WTC11 (cell line): ENCODE data around the gene CNN2. TPM values are rescaled to one million over a fixed set of nuclear protein-coding genes. Genes with fewer than 3 reads are reported as not detected.

Experiments
- ATAC-seq: fragments of 200-7000 bp; cut with Tn5 transposase; 2 replicates; pipeline ENCODE4 v1.10.0; 2021; ENCODE audit warnings: mild to moderate bottlenecking, moderate library complexity
- CTCF ChIA-PET: fragments of 300-600 bp; sonication (Branson Sonifier 250); formaldehyde crosslinking; loops from one replicate; lab custom pipeline; 2021; ENCODE audit warnings: antibody characterized with exemption; lab: Charles Lee
- POLR2A ChIA-PET: fragments of 350-600 bp; sonication (Branson Sonifier 250); formaldehyde crosslinking; loops from one replicate; lab custom pipeline; 2021; ENCODE audit warnings: antibody characterized with exemption; lab: Charles Lee
- DNase-seq: peaks from one replicate; pipeline ENCODE4 v3.0.0; 2021; ENCODE audit warnings: low spot score
- H3K27ac Mint-ChIP-seq: 2 replicates; pipeline ENCODE4 v1.8.0; 2021; ENCODE audit warnings: mixed read lengths
- H3K27me3 Mint-ChIP-seq: 2 replicates; pipeline ENCODE4 v1.8.0; 2021; ENCODE audit warnings: low read depth, mild to moderate bottlenecking, moderate library complexity, mixed read lengths
- H3K36me3 Mint-ChIP-seq: 2 replicates; pipeline ENCODE4 v1.8.0; 2021; ENCODE audit warnings: mixed read lengths
- H3K4me1 Mint-ChIP-seq: 2 replicates; pipeline ENCODE4 v1.8.0; 2022; ENCODE audit warnings: mixed read lengths
- H3K4me3 Mint-ChIP-seq: 2 replicates; pipeline ENCODE4 v1.8.0; 2021; ENCODE audit warnings: mild to moderate bottlenecking, moderate library complexity, mixed read lengths
- H3K9me3 Mint-ChIP-seq: 2 replicates; pipeline ENCODE4 v1.8.0; 2021; ENCODE audit warnings: mixed read lengths
- AFF4 ChIP-seq: sonication (generic); formaldehyde crosslinking; IDR thresholded peaks from 2 replicates; pipeline ENCODE4 v1.8.1; 2023; ENCODE audit warnings: mild to moderate bottlenecking, missing genetic modification reagents, borderline replicate concordance
- ATF1 ChIP-seq: sonication (generic); formaldehyde crosslinking; IDR thresholded peaks from 2 replicates; pipeline ENCODE4 v1.8.1; 2023; ENCODE audit warnings: mild to moderate bottlenecking, moderate library complexity, missing genetic modification reagents
- ATF2 ChIP-seq: sonication (generic); formaldehyde crosslinking; IDR thresholded peaks from 2 replicates; pipeline ENCODE4 v1.8.1; 2022; ENCODE audit warnings: low read depth, missing genetic modification reagents, borderline replicate concordance
- CTCF ChIP-seq: fragments of 200-600 bp; IDR thresholded peaks from 2 replicates; pipeline ENCODE4 v1.8.0; 2022; ENCODE audit warnings: antibody characterized with exemption
- ELF4 ChIP-seq: sonication (generic); formaldehyde crosslinking; IDR thresholded peaks from 2 replicates; pipeline ENCODE4 v1.8.1; 2022; ENCODE audit warnings: low read depth, mild to moderate bottlenecking, moderate library complexity, missing genetic modification reagents
- ERG ChIP-seq: fragments of 250-450 bp; sonication (Bioruptor Pico); IDR thresholded peaks from 2 replicates; pipeline ENCODE4 v1.8.0; 2021; ENCODE audit warnings: mild to moderate bottlenecking
- FOXP1 ChIP-seq: sonication (generic); formaldehyde crosslinking; IDR thresholded peaks from 2 replicates; pipeline ENCODE4 v1.8.0; 2022; ENCODE audit warnings: missing genetic modification reagents, mild to moderate bottlenecking, moderate library complexity, borderline replicate concordance
- GRHL2 ChIP-seq: fragments of 250-450 bp; sonication (Bioruptor Pico); IDR thresholded peaks from 2 replicates; pipeline ENCODE4 v1.8.0; 2022; ENCODE audit warnings: mild to moderate bottlenecking, moderate library complexity; ENCODE audit not compliant: insufficient replicate concordance, severe bottlenecking
- IRF2 ChIP-seq: sonication (generic); formaldehyde crosslinking; IDR thresholded peaks from 2 replicates; pipeline ENCODE4 v1.8.0; 2022; ENCODE audit warnings: low read depth, missing genetic modification reagents, borderline replicate concordance
- JAZF1 ChIP-seq: fragments of 250-450 bp; sonication (Bioruptor Pico); IDR thresholded peaks from 2 replicates; pipeline ENCODE4 v1.9.0; 2021; ENCODE audit warnings: moderate library complexity, mild to moderate bottlenecking, inconsistent platforms
- NFYB ChIP-seq: sonication (generic); formaldehyde crosslinking; conservative IDR thresholded peaks from 2 replicates; pipeline ENCODE4 v1.8.0; 2022; ENCODE audit warnings: low read depth, missing genetic modification reagents
- PRDM15 ChIP-seq: sonication (generic); formaldehyde crosslinking; IDR thresholded peaks from 2 replicates; pipeline ENCODE4 v1.8.0; 2022; ENCODE audit warnings: missing genetic modification reagents
- SOX15 ChIP-seq: fragments of 250-450 bp; sonication (Bioruptor Pico); IDR thresholded peaks from 2 replicates; pipeline ENCODE4 v1.9.0; 2021; ENCODE audit warnings: mild to moderate bottlenecking
- TCF7 ChIP-seq: sonication (generic); formaldehyde crosslinking; IDR thresholded peaks from 2 replicates; pipeline ENCODE4 v1.8.0; 2022; ENCODE audit warnings: mild to moderate bottlenecking, low read depth, missing genetic modification reagents, moderate library complexity
- TEAD1 ChIP-seq: sonication (generic); formaldehyde crosslinking; IDR thresholded peaks from 2 replicates; pipeline ENCODE4 v1.8.0; 2022; ENCODE audit warnings: mild to moderate bottlenecking, missing genetic modification reagents
- TP53 ChIP-seq: sonication (generic); formaldehyde crosslinking; IDR thresholded peaks from 2 replicates; pipeline ENCODE4 v1.8.1; 2023; ENCODE audit warnings: mild to moderate bottlenecking, missing genetic modification reagents
- USF2 ChIP-seq: sonication (generic); formaldehyde crosslinking; IDR thresholded peaks from 2 replicates; pipeline ENCODE4 v1.8.1; 2023; ENCODE audit warnings: mild to moderate bottlenecking, missing genetic modification reagents, moderate library complexity
- ZBTB21 ChIP-seq: sonication (generic); formaldehyde crosslinking; IDR thresholded peaks from 2 replicates; pipeline ENCODE4 v1.8.1; 2023; ENCODE audit warnings: mild to moderate bottlenecking, missing genetic modification reagents, borderline replicate concordance
- ZBTB43 ChIP-seq: sonication (generic); formaldehyde crosslinking; IDR thresholded peaks from 2 replicates; pipeline ENCODE4 v1.8.1; 2023; ENCODE audit warnings: mild to moderate bottlenecking, missing genetic modification reagents
- ZMAT4 ChIP-seq: fragments of 250-450 bp; sonication (Bioruptor Pico); IDR thresholded peaks from 2 replicates; pipeline ENCODE4 v1.9.0; 2021; ENCODE audit warnings: mild to moderate bottlenecking
- ZNF138 ChIP-seq: sonication (generic); formaldehyde crosslinking; conservative IDR thresholded peaks from 2 replicates; pipeline ENCODE4 v1.8.1; 2022; ENCODE audit warnings: mild to moderate bottlenecking, moderate library complexity, missing genetic modification reagents
- total RNA-seq: library from RNA; stranded (reverse); gene quantifications from 3 replicates; pipeline ENCODE4 v1.2.3, GENCODE V29; 2021

CNN2 gene
- total RNA-seq, 1 experiment from 2014 or later: 390 TPM

GRCh38 chr19:984165-984967 is 42.0 kb upstream of the CNN2 start, which contains the start of gene WDR18:
Gene WDR18 (plus strand): TSS chr19:984345. CDS start chr19:984354, 9 bp downstream.
- no peaks in the 10 kb centered on the region for H3K9me3 Mint-ChIP-seq
- POLR2A ChIA-PET: interaction anchor here (0.8 to 1.3 kb wide), 3 partner anchors 44 to 60 kb away, joined by 4 to 5 read pairs (median 4); no protein-coding TSS in a partner anchor
- ATAC-seq (peak; percentile 54), DNase-seq (peak; percentile 91)
- peaks cover 16% of the 10 kb centered on the region for H3K4me1 Mint-ChIP-seq
- peak within 1 kb of the TSS; percentile 92 for H3K4me3 Mint-ChIP-seq
- H3K27ac Mint-ChIP-seq: peak within 1 kb of the TSS; percentile 96
- H3K27me3 Mint-ChIP-seq: no peaks in the 10 kb centered on the region
- CTCF ChIA-PET: interaction anchor here (0.6 to 2.6 kb wide), 17 partner anchors 11 to 303 kb away, joined by 3 to 20 read pairs (median 5); no protein-coding TSS in a partner anchor
- peaks cover 10% of the 10 kb centered on the region for H3K36me3 Mint-ChIP-seq
- TF ChIP-seq ERG (CRISPR knock-in tag) (no peak), ZMAT4 (CRISPR knock-in tag) (no peak), IRF2 (CRISPR knock-in tag) (no peak), ATF2 (CRISPR knock-in tag) (no peak), PRDM15 (no peak), JAZF1 (CRISPR knock-in tag) (no peak), ATF1 (CRISPR knock-in tag) (no peak), CTCF (no peak), TEAD1 (CRISPR knock-in tag) (peak; percentile 63; the same call in 1 of the 2 replicates), NFYB (no peak), ZBTB43 (CRISPR knock-in tag) (0 out of 2 replicates have a peak, but pooled peaks have one; percentile 38), GRHL2 (CRISPR knock-in tag) (no peak), ZNF138 (CRISPR knock-in tag) (no peak; the same call in 1 of the 2 replicates), TCF7 (CRISPR knock-in tag) (no peak), FOXP1 (CRISPR knock-in tag) (peak; percentile 83), USF2 (CRISPR knock-in tag) (peak; percentile 70), ZBTB21 (0 out of 2 replicates have a peak, but pooled peaks have one; percentile 76), TP53 (CRISPR knock-in tag) (peak; percentile 78; the same call in 1 of the 2 replicates), ELF4 (no peak), AFF4 (CRISPR knock-in tag) (no peak), SOX15 (no peak)
